GM12878 (cell line): ENCODE results near the gene RPL12. TPM values are rescaled to one million over a fixed set of nuclear protein-coding genes. Genes with fewer than 3 reads are reported as not detected.

Experiments
- ATAC-seq: fragments of 200-7000 bp; cut with Tn5 transposase; 3 replicates; pipeline ENCODE4 v1.9.1; 2020; ENCODE audit warnings: mild to moderate bottlenecking, moderate library complexity
- BruUV-seq: library from RNA; stranded (reverse); fragments of 400-500 nt; replicated peaks from 2 replicates; lab custom pipeline; 2021; lab: Mats Ljungman, UMichigan
- CTCF ChIA-PET: fragments of 300-600 bp; sonication (Branson Sonifier 250); formaldehyde crosslinking; extraction: SDS; loops from one replicate; lab custom pipeline; 2021; ENCODE audit warnings: inconsistent platforms; lab: Yijun Ruan, JAX
- POLR2A ChIA-PET: fragments of 350-600 bp; formaldehyde crosslinking; extraction: SDS; loops from one replicate; lab custom pipeline; 2021; ENCODE audit warnings: inconsistent platforms; lab: Charles Lee
- RAD21 ChIA-PET: fragments of 300-600 bp; sonication (Branson Sonifier 250); formaldehyde crosslinking; loops from one replicate; lab custom pipeline; 2023; ENCODE audit warnings: antibody characterized with exemption; ENCODE audit not compliant: unreplicated experiment; lab: Charles Lee
- SMC1A ChIA-PET: fragments of 300-600 bp; sonication (Branson Sonifier 250); formaldehyde crosslinking; loops from one replicate; lab custom pipeline; 2023; ENCODE audit not compliant: unreplicated experiment, uncharacterized antibody; lab: Charles Lee
- DNase-seq: peaks from one replicate; pipeline ENCODE4 v3.0.0-alpha.2; 2011; ENCODE audit warnings: low read depth, low spot score
- FAIRE-seq: peaks from 3 replicates; lab custom pipeline; 2011; peaks lifted over from hg19 to GRCh38; lab: Jason Lieb, UNC
- H2AFZ ChIP-seq: 2 replicates; pipeline ENCODE4 v1.6.0; 2011; ENCODE audit warnings: low read depth, low read length, control low read depth; ENCODE audit not compliant: control insufficient read depth
- H3K27ac ChIP-seq: 2 replicates; pipeline ENCODE4 v1.5.1; 2011; ENCODE audit warnings: control low read depth; ENCODE audit not compliant: control insufficient read depth, insufficient read depth
- H3K27me3 ChIP-seq, 2 experiments: replicated peaks in 1 of 2; 2 replicates each; pipeline versions ENCODE4 v1.6.0 to v1.6.1; 2011; ENCODE audit warnings: low read length in 1 of 2; ENCODE audit not compliant: control insufficient read depth in 2 of 2, insufficient read depth in 2 of 2
- H3K36me3 ChIP-seq, 2 experiments: 2 replicates each; pipeline ENCODE4 v1.5.1; 2011; ENCODE audit warnings: low read length in 1 of 2; ENCODE audit not compliant: control insufficient read depth in 2 of 2, insufficient read depth in 2 of 2
- H3K4me1 ChIP-seq: 2 replicates; pipeline ENCODE4 v1.6.1; 2011; ENCODE audit warnings: mild to moderate bottlenecking, low read length, moderate library complexity, mixed read lengths; ENCODE audit not compliant: control insufficient read depth, insufficient read depth
- H3K4me2 ChIP-seq: 2 replicates; pipeline ENCODE4 v1.6.0; 2011; ENCODE audit warnings: control low read depth; ENCODE audit not compliant: control insufficient read depth, insufficient read depth
- H3K4me3 ChIP-seq: fragments of 200-600 bp; sonication (generic); 2 replicates; pipeline ENCODE4 v1.5.1; 2016
- H3K79me2 ChIP-seq: 2 replicates; pipeline ENCODE4 v1.6.0; 2011; ENCODE audit warnings: low read length; ENCODE audit not compliant: control insufficient read depth, insufficient read depth
- H3K9ac ChIP-seq: 2 replicates; pipeline ENCODE4 v1.8.0; 2011; ENCODE audit warnings: low read length, control low read depth, mixed read lengths; ENCODE audit not compliant: control insufficient read depth, insufficient read depth
- H3K9me3 ChIP-seq: replicated peaks from 3 replicates; pipeline ENCODE4 v1.5.1; 2011; ENCODE audit warnings: mild to moderate bottlenecking, low read length; ENCODE audit not compliant: control insufficient read depth, insufficient read depth
- H4K20me1 ChIP-seq: 2 replicates; pipeline ENCODE4 v1.6.0; 2011; ENCODE audit not compliant: control insufficient read depth, insufficient read depth
- IKZF1 ChIP-seq: fragments of 450-650 bp; conservative IDR thresholded peaks from 2 replicates; pipeline ENCODE4 v1.6.1; 2017; ENCODE audit warnings: antibody characterized with exemption, mild to moderate bottlenecking
- KDM1A ChIP-seq: fragments of 200-600 bp; sonication (generic); IDR thresholded peaks from 2 replicates; pipeline ENCODE4 v1.6.1; 2016; ENCODE audit warnings: borderline replicate concordance
- PAX8 ChIP-seq: fragments of 450-650 bp; IDR thresholded peaks from 2 replicates; pipeline ENCODE4 v1.6.1; 2017; ENCODE audit warnings: mild to moderate bottlenecking, moderate library complexity
- POLR2AphosphoS2 ChIP-seq: IDR thresholded peaks from 2 replicates; pipeline ENCODE4 v1.6.1; 2011; ENCODE audit warnings: low read depth, mild to moderate bottlenecking, low read length, improper control_type of control experiment, moderate library complexity
- RAD21 ChIP-seq: IDR thresholded peaks from 2 replicates; pipeline ENCODE4 v1.6.1; 2011; ENCODE audit warnings: mild to moderate bottlenecking, low read depth, low read length, moderate library complexity; ENCODE audit not compliant: insufficient read depth
- SMC3 ChIP-seq: IDR thresholded peaks from 2 replicates; pipeline ENCODE4 v1.6.1; 2011; ENCODE audit warnings: low read length, improper control_type of control experiment, borderline replicate concordance
- SPI1 ChIP-seq: IDR thresholded peaks from 2 replicates; pipeline ENCODE4 v1.6.1; 2011; ENCODE audit warnings: low read depth, mild to moderate bottlenecking, low read length, moderate library complexity, borderline replicate concordance; ENCODE audit not compliant: insufficient read depth
- SREBF1 ChIP-seq: IDR thresholded peaks from 2 replicates; pipeline ENCODE4 v1.6.1; 2012; ENCODE audit warnings: mild to moderate bottlenecking, low read length
- YBX1 ChIP-seq: fragments of 450-650 bp; IDR thresholded peaks from 2 replicates; pipeline ENCODE4 v1.6.1; 2016; ENCODE audit warnings: antibody characterized with exemption
- WGBS: methylation state at CpG from one replicate; pipeline ENCODE4 v1.1.6; 2016; ENCODE audit warnings: low lambda C conversion rate; ENCODE audit not compliant: insufficient replicate concordance, insufficient coverage; ENCODE audit errors: missing lambda C conversion rate; 5-methylcytosine and 5-hydroxymethylcytosine counted together
- in situ Hi-C: fragments of 300-500 bp; cut with MboI; formaldehyde crosslinking; loops from 9 replicates; pipeline ENCODE4 v1.14.3; 2018; ENCODE audit warnings: mixed read lengths
- intact Hi-C: fragments of 100-400 bp; cut with micrococcal nuclease; formaldehyde crosslinking; loops from one replicate; pipeline ENCODE4 v1.14.2; 2022; ENCODE audit not compliant: unreplicated experiment
- polyA plus RNA-seq, 11 experiments: library from polyadenylated mRNA; depleted of rRNA in 4 of 11; unstranded in 6 of 11; stranded (reverse) in 5 of 11; fragments of >200 nt; fragmentation: Nextera tagmentation in 4 of 11; fragmentation: Illumina TruSeq in 1 of 11; extraction: Ambion mirVana in 4 of 11; extraction: Trizol in 1 of 11; gene quantifications; 1 replicate in 1 of 11; 2 replicates in 10 of 11; pipeline versions ENCODE4 v1.2.1 to v1.2.3, GENCODE V29; 2011 to 2016; ENCODE audit warnings: inconsistent platforms in 2 of 11, missing spikeins in 2 of 11, low read depth in 1 of 11
- total RNA-seq, 4 experiments: library from RNA; depleted of rRNA in 3 of 4; stranded (reverse); fragments of >200 nt in 3 of 4; fragmentation: Illumina TruSeq in 1 of 4; extraction: Trizol in 1 of 4; gene quantifications; 2 replicates each; pipeline versions ENCODE4 v1.2.1 to v1.2.3, GENCODE V29; 2013 to 2021
- TF ChIP-seq, protein P1 (sequence below): fragments of 450-650 bp; IDR thresholded peaks from 2 replicates; pipeline ENCODE4 v1.6.1; 2017; ENCODE audit warnings: mild to moderate bottlenecking, low read depth, inconsistent platforms; ENCODE audit not compliant: poor library complexity, severe bottlenecking
- TF ChIP-seq, protein P2 (sequence below): IDR thresholded peaks from 2 replicates; pipeline ENCODE4 v1.6.1; 2011; ENCODE audit warnings: borderline replicate concordance, low read depth, mild to moderate bottlenecking, moderate library complexity, low read length; ENCODE audit not compliant: insufficient read depth, poor library complexity, severe bottlenecking
- TF ChIP-seq, protein P3 (sequence below): IDR thresholded peaks from 2 replicates; pipeline ENCODE4 v1.6.1; 2012; ENCODE audit warnings: improper control_type of control experiment, low read depth, low read length; ENCODE audit not compliant: insufficient replicate concordance

The RPL12 gene
- total and polyA plus RNA-seq, 10 of the 15 experiments (the other 5 are each of a cell fraction or from before 2014, with no cell fraction given), result 961 to 5,544 (median 2,858) TPM

DNA sequence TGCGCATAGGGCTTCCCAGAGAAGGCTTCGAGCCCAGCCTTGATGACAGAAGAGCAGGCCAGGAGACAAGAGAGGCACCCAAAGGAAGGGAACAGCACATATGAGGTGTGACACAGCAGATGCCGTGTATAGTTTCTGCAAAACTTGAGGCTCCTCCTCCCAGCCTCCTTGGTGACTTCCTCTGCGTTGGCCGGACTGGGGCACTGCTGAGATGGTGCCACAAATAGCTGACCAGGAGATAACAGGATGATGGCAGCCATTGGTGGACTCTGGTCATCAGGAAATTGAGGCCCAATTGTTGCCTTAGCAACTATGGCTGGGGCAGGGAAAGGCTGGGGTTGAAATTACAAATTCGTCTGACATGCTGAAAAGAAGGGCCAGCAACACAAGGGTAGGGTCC, 31.9 kb downstream of the RPL12 start:
- Histone ChIP-seq H3K4me3 (no peak overlapping the region), H3K9ac (no peak overlapping the region), H3K27me3 (no peaks in the 10 kb centered on the region), H3K4me2 (no peak overlapping the region), H3K27ac (no peak overlapping the region), H3K79me2 (peaks cover 19% of the 10 kb centered on the region), H2AFZ (no peak overlapping the region), H3K4me1 (peaks cover 10% of the 10 kb centered on the region), H3K36me3 (no peaks in the 10 kb centered on the region), H4K20me1 (no peaks in the 10 kb centered on the region), H3K9me3 (no peaks in the 10 kb centered on the region)
- DNase-seq (no peak), FAIRE-seq (no peak), ATAC-seq (no peak)
- intact Hi-C loops (no loop called here), in situ Hi-C loops (no loop called here)
- CTCF ChIA-PET, result no interaction called here
- SMC1A ChIA-PET, result no interaction called here
- no TSS peak for BruUV-seq
- WGBS, result 90% methylated on average over 6 of the region's 6 CpGs
- RAD21 ChIA-PET, result no interaction called here
- POLR2A ChIA-PET, result no interaction called here
- TF ChIP-seq SPI1 (no peak), SREBF1 (no peak), KDM1A (no peak), IKZF1 (no peak), SMC3 (no peak), RAD21 (no peak), POLR2AphosphoS2 (no peak), YBX1 (no peak), PAX8 (no peak)
- TF ChIP-seq, protein P1, sequence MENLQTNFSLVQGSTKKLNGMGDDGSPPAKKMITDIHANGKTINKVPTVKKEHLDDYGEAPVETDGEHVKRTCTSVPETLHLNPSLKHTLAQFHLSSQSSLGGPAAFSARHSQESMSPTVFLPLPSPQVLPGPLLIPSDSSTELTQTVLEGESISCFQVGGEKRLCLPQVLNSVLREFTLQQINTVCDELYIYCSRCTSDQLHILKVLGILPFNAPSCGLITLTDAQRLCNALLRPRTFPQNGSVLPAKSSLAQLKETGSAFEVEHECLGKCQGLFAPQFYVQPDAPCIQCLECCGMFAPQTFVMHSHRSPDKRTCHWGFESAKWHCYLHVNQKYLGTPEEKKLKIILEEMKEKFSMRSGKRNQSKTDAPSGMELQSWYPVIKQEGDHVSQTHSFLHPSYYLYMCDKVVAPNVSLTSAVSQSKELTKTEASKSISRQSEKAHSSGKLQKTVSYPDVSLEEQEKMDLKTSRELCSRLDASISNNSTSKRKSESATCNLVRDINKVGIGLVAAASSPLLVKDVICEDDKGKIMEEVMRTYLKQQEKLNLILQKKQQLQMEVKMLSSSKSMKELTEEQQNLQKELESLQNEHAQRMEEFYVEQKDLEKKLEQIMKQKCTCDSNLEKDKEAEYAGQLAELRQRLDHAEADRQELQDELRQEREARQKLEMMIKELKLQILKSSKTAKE, result no peak
- TF ChIP-seq, protein P2, sequence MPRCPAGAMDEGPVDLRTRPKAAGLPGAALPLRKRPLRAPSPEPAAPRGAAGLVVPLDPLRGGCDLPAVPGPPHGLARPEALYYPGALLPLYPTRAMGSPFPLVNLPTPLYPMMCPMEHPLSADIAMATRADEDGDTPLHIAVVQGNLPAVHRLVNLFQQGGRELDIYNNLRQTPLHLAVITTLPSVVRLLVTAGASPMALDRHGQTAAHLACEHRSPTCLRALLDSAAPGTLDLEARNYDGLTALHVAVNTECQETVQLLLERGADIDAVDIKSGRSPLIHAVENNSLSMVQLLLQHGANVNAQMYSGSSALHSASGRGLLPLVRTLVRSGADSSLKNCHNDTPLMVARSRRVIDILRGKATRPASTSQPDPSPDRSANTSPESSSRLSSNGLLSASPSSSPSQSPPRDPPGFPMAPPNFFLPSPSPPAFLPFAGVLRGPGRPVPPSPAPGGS, result no peak
- TF ChIP-seq, protein P3, sequence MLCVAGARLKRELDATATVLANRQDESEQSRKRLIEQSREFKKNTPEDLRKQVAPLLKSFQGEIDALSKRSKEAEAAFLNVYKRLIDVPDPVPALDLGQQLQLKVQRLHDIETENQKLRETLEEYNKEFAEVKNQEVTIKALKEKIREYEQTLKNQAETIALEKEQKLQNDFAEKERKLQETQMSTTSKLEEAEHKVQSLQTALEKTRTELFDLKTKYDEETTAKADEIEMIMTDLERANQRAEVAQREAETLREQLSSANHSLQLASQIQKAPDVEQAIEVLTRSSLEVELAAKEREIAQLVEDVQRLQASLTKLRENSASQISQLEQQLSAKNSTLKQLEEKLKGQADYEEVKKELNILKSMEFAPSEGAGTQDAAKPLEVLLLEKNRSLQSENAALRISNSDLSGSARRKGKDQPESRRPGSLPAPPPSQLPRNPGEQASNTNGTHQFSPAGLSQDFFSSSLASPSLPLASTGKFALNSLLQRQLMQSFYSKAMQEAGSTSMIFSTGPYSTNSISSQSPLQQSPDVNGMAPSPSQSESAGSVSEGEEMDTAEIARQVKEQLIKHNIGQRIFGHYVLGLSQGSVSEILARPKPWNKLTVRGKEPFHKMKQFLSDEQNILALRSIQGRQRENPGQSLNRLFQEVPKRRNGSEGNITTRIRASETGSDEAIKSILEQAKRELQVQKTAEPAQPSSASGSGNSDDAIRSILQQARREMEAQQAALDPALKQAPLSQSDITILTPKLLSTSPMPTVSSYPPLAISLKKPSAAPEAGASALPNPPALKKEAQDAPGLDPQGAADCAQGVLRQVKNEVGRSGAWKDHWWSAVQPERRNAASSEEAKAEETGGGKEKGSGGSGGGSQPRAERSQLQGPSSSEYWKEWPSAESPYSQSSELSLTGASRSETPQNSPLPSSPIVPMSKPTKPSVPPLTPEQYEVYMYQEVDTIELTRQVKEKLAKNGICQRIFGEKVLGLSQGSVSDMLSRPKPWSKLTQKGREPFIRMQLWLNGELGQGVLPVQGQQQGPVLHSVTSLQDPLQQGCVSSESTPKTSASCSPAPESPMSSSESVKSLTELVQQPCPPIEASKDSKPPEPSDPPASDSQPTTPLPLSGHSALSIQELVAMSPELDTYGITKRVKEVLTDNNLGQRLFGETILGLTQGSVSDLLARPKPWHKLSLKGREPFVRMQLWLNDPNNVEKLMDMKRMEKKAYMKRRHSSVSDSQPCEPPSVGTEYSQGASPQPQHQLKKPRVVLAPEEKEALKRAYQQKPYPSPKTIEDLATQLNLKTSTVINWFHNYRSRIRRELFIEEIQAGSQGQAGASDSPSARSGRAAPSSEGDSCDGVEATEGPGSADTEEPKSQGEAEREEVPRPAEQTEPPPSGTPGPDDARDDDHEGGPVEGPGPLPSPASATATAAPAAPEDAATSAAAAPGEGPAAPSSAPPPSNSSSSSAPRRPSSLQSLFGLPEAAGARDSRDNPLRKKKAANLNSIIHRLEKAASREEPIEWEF, result no peak
